HepG2 (cell line): ENCODE results near the gene RAD54L2. TPM values are rescaled to one million over a fixed set of nuclear protein-coding genes. Genes with fewer than 3 reads are reported as not detected.
A peak's percentile ranks its signal among the peaks of the same experiment; 100 is the strongest.

ENCODE experiments used
- ARNTL ChIP-seq: sonication (generic); formaldehyde crosslinking; IDR thresholded peaks from 2 replicates; pipeline ENCODE4 v1.4.0; 2020; ENCODE audit warnings: mild to moderate bottlenecking, missing genetic modification reagents
- EEA1 ChIP-seq: sonication (generic); formaldehyde crosslinking; IDR thresholded peaks from 2 replicates; pipeline ENCODE4 v1.5.1; 2020; ENCODE audit warnings: mild to moderate bottlenecking, missing genetic modification reagents, borderline replicate concordance
- GABPB1 ChIP-seq: IDR thresholded peaks from 2 replicates; pipeline ENCODE4 v1.6.1; 2016; ENCODE audit warnings: mild to moderate bottlenecking, missing genetic modification reagents, moderate library complexity, missing compliant biosample characterization
- NCOR1 ChIP-seq: fragments of 200-600 bp; sonication (generic); IDR thresholded peaks from 2 replicates; pipeline ENCODE4 v1.7.0; 2017; ENCODE audit warnings: antibody characterized with exemption, low read length, borderline replicate concordance
- RERE ChIP-seq: IDR thresholded peaks from 2 replicates; pipeline ENCODE4 v1.6.1; 2016; ENCODE audit warnings: low read depth, missing genetic modification reagents, missing compliant biosample characterization
- RFX5 ChIP-seq: IDR thresholded peaks from 2 replicates; pipeline ENCODE4 v1.6.1; 2011; ENCODE audit warnings: low read depth, low read length, improper control_type of control experiment
- ZNF251 ChIP-seq: sonication (generic); formaldehyde crosslinking; IDR thresholded peaks from 2 replicates; pipeline ENCODE4 v1.9.0; 2021; ENCODE audit warnings: mild to moderate bottlenecking, missing genetic modification reagents
- ZNF460 ChIP-seq: sonication (generic); formaldehyde crosslinking; IDR thresholded peaks from 2 replicates; pipeline ENCODE4 v1.5.1; 2020; ENCODE audit warnings: missing genetic modification reagents, mild to moderate bottlenecking, borderline replicate concordance
- polyA plus RNA-seq, 8 experiments: library from polyadenylated mRNA; depleted of rRNA in 3 of 8; stranded (reverse) in 7 of 8; unstranded in 1 of 8; fragments of >200 nt; fragmentation: Illumina TruSeq in 4 of 8; extraction: Trizol in 4 of 8; gene quantifications; 2 replicates each; pipeline versions ENCODE4 v1.2.1 to v1.2.3, GENCODE V29; 2011 to 2016; ENCODE audit warnings: low read depth in 4 of 8, missing spikeins in 1 of 8, mixed read lengths in 1 of 8; ENCODE audit not compliant: insufficient read depth in 1 of 8
- total RNA-seq, 5 experiments: library from RNA; depleted of rRNA; stranded (reverse); fragments of >200 nt; fragmentation: Illumina TruSeq; extraction: Trizol; gene quantifications; 2 replicates each; pipeline ENCODE4 v1.2.3, GENCODE V29; 2016; ENCODE audit warnings: low read depth in 1 of 5

RAD54L2 gene
- total and polyA plus RNA-seq, 2 of the 13 experiments (the other 11 are each of a cell fraction or from before 2014, with no cell fraction given): 5.5 to 14.8 TPM

GRCh38 chr3:51500632-51501131 is 37.8 kb upstream of the RAD54L2 start (continued):
- TF ChIP-seq RERE (CRISPR knock-in tag): no peak
- peak; percentile 41; the same call in 1 of the 2 replicates for TF ChIP-seq ZNF460
- no peak for TF ChIP-seq ZNF251
- TF ChIP-seq GABPB1 (CRISPR knock-in tag): no peak
- TF ChIP-seq EEA1 (CRISPR knock-in tag): no peak
- no peak for TF ChIP-seq RFX5
- TF ChIP-seq NCOR1: no peak
- no peak for TF ChIP-seq ARNTL (CRISPR knock-in tag)
